ENCODE results near the gene SPATS2L. TPM values are rescaled to one million over a fixed set of nuclear protein-coding genes. Genes with fewer than 3 reads are reported as not detected.

SPATS2L gene
- total RNA-seq, 2 experiments from 2014 or later = 14.7 to 25.8 TPM

GRCh38 chr2:200453142-200453852, 146.8 kb downstream of the SPATS2L start:
- H3K27me3 Mint-ChIP-seq = no peaks in the 10 kb centered on the region
- no peaks in the 10 kb centered on the region for H3K36me3 Mint-ChIP-seq (ENCODE audit: low read depth)
- no peak for ATAC-seq
- intact Hi-C loops (cut with DNase I, micrococcal nuclease) = loop anchor here in 1 of 2 experiments (5.0 kb wide), 1 partner anchor 249 kb away; no protein-coding TSS in a partner anchor
- ChIA-PET POLR2A (interaction anchor here (1.2 kb wide), 1 partner anchor 15 kb away, joined by 3 read pairs; no protein-coding TSS in a partner anchor), CTCF (interaction anchor here (0.8 to 1.5 kb wide), 2 partner anchors 79 to 473 kb away, joined by 3 read pairs; no protein-coding TSS in a partner anchor)
- H3K9me3 Mint-ChIP-seq (ENCODE audit: low read depth) = no peaks in the 10 kb centered on the region
- H3K27ac Mint-ChIP-seq = no peak overlapping the region
- DNase-seq = no peak
- peaks cover 43% of the 10 kb centered on the region for H3K4me1 Mint-ChIP-seq
- H3K4me3 Mint-ChIP-seq = no peak overlapping the region

- ChIA-PET POLR2A (interaction anchor here (1.2 kb wide), 1 partner anchor 14 kb away, joined by 3 read pairs; no protein-coding TSS in a partner anchor), CTCF (interaction anchor here (0.8 to 2.5 kb wide), 8 partner anchors 11 to 474 kb away, joined by 3 to 8 read pairs (median 4); no protein-coding TSS in a partner anchor)
- intact Hi-C loops (cut with DNase I, micrococcal nuclease) = loop anchor here in 1 of 2 experiments (2.0 to 5.0 kb wide), 3 partner anchors 49 to 248 kb away; no protein-coding TSS in a partner anchor
- H3K9me3 Mint-ChIP-seq (ENCODE audit: low read depth) = no peaks in the 10 kb centered on the region
- H3K4me3 Mint-ChIP-seq = no peak overlapping the region
- peak; percentile 14 for ATAC-seq
- no peak for DNase-seq
- H3K27ac Mint-ChIP-seq = peak overlapping the region; percentile 45
- H3K36me3 Mint-ChIP-seq (ENCODE audit: low read depth) = no peaks in the 10 kb centered on the region
- no peaks in the 10 kb centered on the region for H3K27me3 Mint-ChIP-seq
- H3K4me1 Mint-ChIP-seq = peaks cover 36% of the 10 kb centered on the region
These were observed 147.5 kb downstream of the SPATS2L start for GRCh38 chr2:200453853-200454534.

- CTCF ChIA-PET = interaction anchor here (0.7 to 2.5 kb wide), 11 partner anchors 10 to 477 kb away, joined by 3 to 8 read pairs (median 5); no protein-coding TSS in a partner anchor
- peak overlapping the region; percentile 10 for H3K4me3 Mint-ChIP-seq
- peak; percentile 78 for ATAC-seq
- intact Hi-C loops (cut with DNase I, micrococcal nuclease) = loop anchor here (1.0 to 5.0 kb wide), 11 partner anchors 11 to 807 kb away; partner anchors contain the start of genes CASP8 (in 1 of the 2) and SGO2 (in 1 of the 2)
- POLR2A ChIA-PET = interaction anchor here (0.6 to 2.0 kb wide), 5 partner anchors 11 to 575 kb away, joined by 3 to 19 read pairs (median 3); partner anchors contain the start of gene BZW1
- peak overlapping the region; percentile 96 for H3K27ac Mint-ChIP-seq
- no peaks in the 10 kb centered on the region for H3K36me3 Mint-ChIP-seq (ENCODE audit: low read depth)
- peaks cover 33% of the 10 kb centered on the region for H3K4me1 Mint-ChIP-seq
- H3K27me3 Mint-ChIP-seq = no peaks in the 10 kb centered on the region
- peak; percentile 41 for DNase-seq
- no peaks in the 10 kb centered on the region for H3K9me3 Mint-ChIP-seq (ENCODE audit: low read depth)
These were observed 148.7 kb downstream of the SPATS2L start for GRCh38 chr2:200454927-200455801.

- POLR2A ChIA-PET = interaction anchor here (0.7 to 2.0 kb wide), 2 partner anchors 11 to 355 kb away, joined by 4 to 19 read pairs; partner anchors contain the start of gene BZW1
- Mint-ChIP-seq H3K27me3 (no peaks in the 10 kb centered on the region), H3K4me3 (peak overlapping the region; percentile 22), H3K4me1 (peaks cover 33% of the 10 kb centered on the region), H3K27ac (peak overlapping the region; percentile 96), H3K36me3 (ENCODE audit: low read depth) (no peaks in the 10 kb centered on the region), H3K9me3 (ENCODE audit: low read depth) (no peaks in the 10 kb centered on the region)
- ATAC-seq = peak; percentile 71
- intact Hi-C loops (cut with DNase I, micrococcal nuclease) = loop anchor here (1.0 to 5.0 kb wide), 10 partner anchors 10 to 806 kb away; partner anchors contain the start of genes CASP8 (in 1 of the 2) and SGO2 (in 1 of the 2)
- CTCF ChIA-PET = interaction anchor here (0.7 to 2.5 kb wide), 6 partner anchors 9 to 83 kb away, joined by 3 to 8 read pairs (median 5); no protein-coding TSS in a partner anchor
- DNase-seq = peak; percentile 76
These were observed 149.5 kb downstream of the SPATS2L start for GRCh38 chr2:200455958-200456421.

- H3K4me3 Mint-ChIP-seq = no peak overlapping the region
- peaks cover 33% of the 10 kb centered on the region for H3K4me1 Mint-ChIP-seq
- no peak for ATAC-seq
- peak overlapping the region; percentile 4 for H3K27ac Mint-ChIP-seq
- no peak for DNase-seq
- ChIA-PET CTCF (interaction anchor here (0.7 to 1.7 kb wide), 4 partner anchors 11 to 476 kb away, joined by 3 to 5 read pairs (median 3); no protein-coding TSS in a partner anchor), POLR2A (no interaction called here)
- H3K27me3 Mint-ChIP-seq = no peaks in the 10 kb centered on the region
- intact Hi-C loops (cut with DNase I, micrococcal nuclease) = loop anchor here (5.0 kb wide), 3 partner anchors 49 to 806 kb away; partner anchors contain the start of gene CASP8 (in 1 of the 2)
- no peaks in the 10 kb centered on the region for H3K9me3 Mint-ChIP-seq (ENCODE audit: low read depth)
- no peaks in the 10 kb centered on the region for H3K36me3 Mint-ChIP-seq (ENCODE audit: low read depth)
These were observed 150.1 kb downstream of the SPATS2L start for GRCh38 chr2:200456567-200456966.

- Mint-ChIP-seq H3K27ac (no peak overlapping the region), H3K36me3 (ENCODE audit: low read depth) (no peaks in the 10 kb centered on the region), H3K4me1 (peaks cover 36% of the 10 kb centered on the region), H3K9me3 (ENCODE audit: low read depth) (no peaks in the 10 kb centered on the region), H3K27me3 (no peaks in the 10 kb centered on the region), H3K4me3 (no peak overlapping the region)
- ChIA-PET CTCF (interaction anchor here (0.6 kb wide), 1 partner anchor 12 kb away, joined by 3 read pairs; no protein-coding TSS in a partner anchor), POLR2A (interaction anchor here (0.5 kb wide), 1 partner anchor 48 kb away, joined by 3 read pairs; no protein-coding TSS in a partner anchor)
- ATAC-seq (no peak), DNase-seq (no peak)
- intact Hi-C loops (cut with DNase I, micrococcal nuclease) = loop anchor here (5.0 kb wide), 3 partner anchors 52 to 803 kb away; partner anchors contain the start of gene CASP8 (in 1 of the 2)
These were observed 152.6 kb downstream of the SPATS2L start for GRCh38 chr2:200459101-200459500.

- DNase-seq (no peak), ATAC-seq (no peak)
- POLR2A ChIA-PET = no interaction called here
- Mint-ChIP-seq H3K4me3 (no peak overlapping the region), H3K9me3 (ENCODE audit: low read depth) (no peaks in the 10 kb centered on the region), H3K4me1 (peaks cover 22% of the 10 kb centered on the region), H3K27me3 (no peaks in the 10 kb centered on the region), H3K36me3 (ENCODE audit: low read depth) (no peaks in the 10 kb centered on the region), H3K27ac (no peak overlapping the region)
- CTCF ChIA-PET = interaction anchor here (1.4 kb wide), 1 partner anchor 19 kb away, joined by 4 read pairs; no protein-coding TSS in a partner anchor
- intact Hi-C loops (cut with DNase I, micrococcal nuclease) = no loop called here
These were observed 155.6 kb downstream of the SPATS2L start for GRCh38 chr2:200461846-200462710.

GRCh38 chr2:200463452-200463851, 157.0 kb downstream of the SPATS2L start:
- ATAC-seq = no peak
- H3K36me3 Mint-ChIP-seq (ENCODE audit: low read depth) = no peaks in the 10 kb centered on the region
- peaks cover 36% of the 10 kb centered on the region for H3K4me1 Mint-ChIP-seq
- no peak for DNase-seq
- CTCF ChIA-PET = interaction anchor here (1.5 kb wide), 1 partner anchor 21 kb away, joined by 4 read pairs; no protein-coding TSS in a partner anchor
- POLR2A ChIA-PET = no interaction called here
- intact Hi-C loops (cut with DNase I, micrococcal nuclease) = no loop called here
- H3K9me3 Mint-ChIP-seq (ENCODE audit: low read depth) = no peaks in the 10 kb centered on the region
- H3K27ac Mint-ChIP-seq = no peak overlapping the region
- H3K27me3 Mint-ChIP-seq = no peaks in the 10 kb centered on the region
- no peak overlapping the region for H3K4me3 Mint-ChIP-seq

Data from activated CD4-positive, alpha-beta T cell treated with anti-CD3 and anti-CD28 coated beads for 36 hours (primary cell).